Upper lobe of right lung (tissue), 1 donor: Measurements from ENCODE around the gene LAP3. TPM values are rescaled to one million over a fixed set of nuclear protein-coding genes. Genes with fewer than 3 reads are reported as not detected.

Experiments used
- ATAC-seq: fragments of 200-7000 bp; cut with Tn5 transposase; one replicate; pipeline ENCODE4 v1.9.1; 2020; ENCODE audit warnings: mild to moderate bottlenecking, moderate library complexity
- DNase-seq: peaks from one replicate; pipeline ENCODE4 v3.0.0-alpha.2; 2020
- H3K27ac ChIP-seq: fragments of 200-600 bp; one replicate; pipeline ENCODE4 v1.8.0; 2022
- H3K27me3 ChIP-seq: fragments of 200-600 bp; one replicate; pipeline ENCODE4 v1.8.0; 2022; ENCODE audit warnings: mild to moderate bottlenecking
- H3K36me3 ChIP-seq: fragments of 200-600 bp; one replicate; pipeline ENCODE4 v1.8.0; 2022
- H3K4me1 ChIP-seq: fragments of 200-600 bp; one replicate; pipeline ENCODE4 v1.8.0; 2022
- H3K4me3 ChIP-seq: fragments of 200-600 bp; one replicate; pipeline ENCODE4 v1.8.0; 2022; ENCODE audit warnings: mild to moderate bottlenecking
- H3K9me3 ChIP-seq: fragments of 200-600 bp; one replicate; pipeline ENCODE4 v1.8.0; 2022
- intact Hi-C: fragments of 100-400 bp; cut with DNase I; formaldehyde crosslinking; loops from one replicate; pipeline ENCODE4 v1.11.0; 2022
- total RNA-seq: library from RNA; stranded (reverse); fragmentation: NEBNext Ultra II Directional; extraction: Animal tissue kit (Norgen Biotek cat#: 25700); gene quantifications from one replicate; pipeline ENCODE4 v1.2.1, GENCODE V29; 2021
- TF ChIP-seq, protein P1 (sequence below): fragments of 200-600 bp; IDR thresholded peaks from one replicate; pipeline ENCODE4 v1.8.0; 2022; ENCODE audit warnings: antibody characterized with exemption
- donor health status: DM: no; HTN: yes; CAD: no; lungs with severe emphysema.

LAP3 gene
- total RNA-seq, 1 donor from 2014 or later: 97.6 TPM

- intact Hi-C loops: no loop called here
- peak overlapping the region; percentile 87 for H3K27ac ChIP-seq
- H3K4me1 ChIP-seq: peaks cover 31% of the 10 kb centered on the region
- H3K9me3 ChIP-seq: no peaks in the 10 kb centered on the region
- peak overlapping the region; percentile 80 for H3K4me3 ChIP-seq
- H3K36me3 ChIP-seq: peaks cover 17% of the 10 kb centered on the region
- DNase-seq (no peak), ATAC-seq (peak; percentile 63)
- TF ChIP-seq, protein P1, sequence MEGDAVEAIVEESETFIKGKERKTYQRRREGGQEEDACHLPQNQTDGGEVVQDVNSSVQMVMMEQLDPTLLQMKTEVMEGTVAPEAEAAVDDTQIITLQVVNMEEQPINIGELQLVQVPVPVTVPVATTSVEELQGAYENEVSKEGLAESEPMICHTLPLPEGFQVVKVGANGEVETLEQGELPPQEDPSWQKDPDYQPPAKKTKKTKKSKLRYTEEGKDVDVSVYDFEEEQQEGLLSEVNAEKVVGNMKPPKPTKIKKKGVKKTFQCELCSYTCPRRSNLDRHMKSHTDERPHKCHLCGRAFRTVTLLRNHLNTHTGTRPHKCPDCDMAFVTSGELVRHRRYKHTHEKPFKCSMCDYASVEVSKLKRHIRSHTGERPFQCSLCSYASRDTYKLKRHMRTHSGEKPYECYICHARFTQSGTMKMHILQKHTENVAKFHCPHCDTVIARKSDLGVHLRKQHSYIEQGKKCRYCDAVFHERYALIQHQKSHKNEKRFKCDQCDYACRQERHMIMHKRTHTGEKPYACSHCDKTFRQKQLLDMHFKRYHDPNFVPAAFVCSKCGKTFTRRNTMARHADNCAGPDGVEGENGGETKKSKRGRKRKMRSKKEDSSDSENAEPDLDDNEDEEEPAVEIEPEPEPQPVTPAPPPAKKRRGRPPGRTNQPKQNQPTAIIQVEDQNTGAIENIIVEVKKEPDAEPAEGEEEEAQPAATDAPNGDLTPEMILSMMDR: no peak
- H3K27me3 ChIP-seq: no peaks in the 10 kb centered on the region
Observed at GRCh38 chr4:17613761-17614415, 36.9 kb downstream of the LAP3 start.

DNA sequence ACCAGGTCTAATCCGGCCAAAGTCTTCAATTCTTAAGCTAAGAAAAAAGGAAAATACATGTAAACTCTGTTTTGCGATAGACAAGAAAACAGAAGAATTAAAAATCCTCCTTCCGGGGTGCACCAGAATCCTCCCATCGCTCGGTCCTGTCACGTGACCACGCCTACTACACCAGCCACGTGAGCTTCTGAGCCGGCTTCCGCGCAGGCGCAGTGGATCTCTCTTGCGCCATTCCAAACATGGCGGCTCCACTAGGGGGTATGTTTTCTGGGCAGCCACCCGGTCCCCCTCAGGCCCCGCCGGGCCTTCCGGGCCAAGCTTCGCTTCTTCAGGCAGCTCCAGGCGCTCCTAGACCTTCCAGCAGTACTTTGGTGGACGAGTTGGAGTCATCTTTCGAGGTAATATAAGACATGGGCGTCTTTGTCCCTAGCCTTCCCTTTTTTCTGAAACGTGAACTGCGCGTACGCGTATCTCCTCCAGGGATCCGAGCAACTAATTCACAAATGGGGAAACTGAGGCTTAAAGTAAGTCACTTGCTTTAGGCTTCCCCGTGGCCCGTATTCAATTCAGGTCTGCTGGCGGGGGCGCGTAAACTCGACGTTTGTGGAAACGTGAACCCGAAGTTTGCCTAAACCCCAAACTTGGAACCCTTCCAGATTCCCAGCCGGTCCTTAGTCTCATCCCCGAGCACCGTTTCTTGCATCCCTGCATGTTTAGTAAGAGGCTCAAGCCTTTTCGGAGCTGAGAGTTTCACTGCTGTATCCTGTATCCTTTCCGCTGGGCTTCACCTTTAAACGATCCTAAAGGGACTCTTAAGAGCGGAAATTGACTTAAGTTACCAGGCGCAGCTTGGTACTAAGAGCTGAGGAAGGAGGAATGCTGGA, 37.7 kb downstream of the LAP3 start, which contains the start of gene MED28:
MED28 (plus strand) TSS at position 226 of the 884 bp plus-strand sequence; CDS start at position 240, 14 bp downstream.
- peaks cover 33% of the 10 kb centered on the region for H3K4me1 ChIP-seq
- TF ChIP-seq, protein P1: peak; percentile 6
- ATAC-seq: peak; percentile 95
- intact Hi-C loops: no loop called here
- H3K4me3 ChIP-seq: peak within 1 kb of the TSS; percentile 80
- H3K27ac ChIP-seq: peak within 1 kb of the TSS; percentile 87
- peaks cover 21% of the 10 kb centered on the region for H3K36me3 ChIP-seq
- no peaks in the 10 kb centered on the region for H3K27me3 ChIP-seq
- peak; percentile 98 for DNase-seq
- no peaks in the 10 kb centered on the region for H3K9me3 ChIP-seq

- intact Hi-C loops: no loop called here
- ATAC-seq (no peak), DNase-seq (no peak)
- TF ChIP-seq, protein P1: no peak
- H3K36me3 ChIP-seq: peaks cover 37% of the 10 kb centered on the region
- no peak overlapping the region for H3K27ac ChIP-seq
- peak overlapping the region; percentile 80 for H3K4me3 ChIP-seq
- no peaks in the 10 kb centered on the region for H3K9me3 ChIP-seq
- no peaks in the 10 kb centered on the region for H3K27me3 ChIP-seq
- peaks cover 33% of the 10 kb centered on the region for H3K4me1 ChIP-seq
Observed at GRCh38 chr4:17616283-17616682, 39.3 kb downstream of the LAP3 start.

DNA sequence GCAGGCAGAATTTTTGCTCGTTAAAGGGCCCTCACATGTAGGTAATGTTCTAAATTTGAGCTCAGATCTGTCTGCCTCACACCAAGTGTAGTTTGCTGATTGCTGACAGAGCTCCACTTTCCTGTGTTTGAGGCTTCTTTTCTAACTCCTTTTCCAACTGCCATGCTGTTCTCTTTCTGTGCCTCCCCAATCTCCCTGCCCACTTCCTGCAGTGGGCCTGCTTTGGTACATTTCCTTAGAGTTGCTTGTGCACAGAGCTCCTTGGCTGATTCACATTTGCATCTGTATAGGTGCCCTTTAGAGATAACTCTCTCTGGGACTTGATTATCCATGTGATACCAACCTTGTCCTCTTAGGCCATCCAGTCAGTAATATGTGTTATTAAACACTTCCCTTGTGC, 41.9 kb downstream of the LAP3 start:
- Histone ChIP-seq H3K4me3 (no peak overlapping the region), H3K9me3 (no peaks in the 10 kb centered on the region), H3K27ac (no peak overlapping the region), H3K36me3 (peaks cover 63% of the 10 kb centered on the region), H3K4me1 (peaks cover 28% of the 10 kb centered on the region), H3K27me3 (no peaks in the 10 kb centered on the region)
- no peak for ATAC-seq
- intact Hi-C loops: no loop called here
- TF ChIP-seq, protein P1: no peak
- DNase-seq: no peak

DNA sequence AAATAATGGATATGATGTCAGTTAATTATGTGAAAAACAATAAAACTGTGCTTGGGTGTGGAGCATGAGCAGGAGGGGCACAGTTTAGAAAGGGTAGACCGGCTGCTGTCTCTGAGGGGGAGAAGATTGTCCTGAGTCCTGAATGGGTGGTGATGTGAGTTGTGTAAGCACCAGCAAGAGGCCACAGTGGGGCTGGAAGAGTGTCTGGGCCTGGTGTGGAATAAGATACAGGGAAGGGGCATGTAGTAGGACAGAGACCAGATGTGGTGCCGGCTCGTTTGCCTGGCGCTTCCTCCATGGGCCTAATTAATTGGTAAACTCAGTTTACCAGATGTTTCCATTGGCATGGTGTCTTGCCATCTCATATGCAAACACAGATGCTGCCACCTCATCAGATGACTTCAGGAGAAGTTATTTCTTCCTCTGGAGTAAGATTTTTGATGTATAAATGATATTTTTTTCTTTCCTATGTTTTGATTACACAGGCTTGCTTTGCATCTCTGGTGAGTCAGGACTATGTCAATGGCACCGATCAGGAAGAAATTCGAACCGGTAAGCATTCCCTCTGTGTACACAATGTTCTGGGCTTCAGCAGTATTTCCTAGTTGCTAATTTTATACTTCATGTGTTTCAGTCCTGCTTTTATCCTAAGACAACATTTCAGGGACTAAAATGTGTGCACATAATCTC, 42.6 kb downstream of the LAP3 start:
- Histone ChIP-seq H3K4me1 (peaks cover 28% of the 10 kb centered on the region), H3K4me3 (no peak overlapping the region), H3K27me3 (no peaks in the 10 kb centered on the region), H3K36me3 (peaks cover 70% of the 10 kb centered on the region), H3K27ac (no peak overlapping the region), H3K9me3 (no peaks in the 10 kb centered on the region)
- intact Hi-C loops: no loop called here
- DNase-seq (no peak), ATAC-seq (no peak)
- TF ChIP-seq, protein P1: no peak
